Epidermal melanocyte (primary cell): Measurements from ENCODE around the gene NUDT2.
A peak's percentile ranks its signal among the peaks of the same experiment; 100 is the strongest.
"Not testable (repeated sequence)": the region's sequence is repeated elsewhere in the genome, so short reads cannot be mapped to it uniquely, and the experiment has no call there.

ENCODE experiments used
- DNase-seq: peaks from one replicate; pipeline ENCODE4 v3.0.0; 2011; ENCODE audit warnings: low spot score; ENCODE audit not compliant: insufficient read length

Gene NUDT2

GRCh38 chr9:34328987-34329832 is at the start of gene NUDT2, which contains the start of gene KIF24:
NUDT2 (plus strand) TSS chr9:34329569; CDS start chr9:34339040, 9,471 bp downstream.
KIF24 (minus strand) TSS chr9:34329268; CDS start chr9:34311346, 17,922 bp downstream.
- peak; percentile 78 for DNase-seq

DNA sequence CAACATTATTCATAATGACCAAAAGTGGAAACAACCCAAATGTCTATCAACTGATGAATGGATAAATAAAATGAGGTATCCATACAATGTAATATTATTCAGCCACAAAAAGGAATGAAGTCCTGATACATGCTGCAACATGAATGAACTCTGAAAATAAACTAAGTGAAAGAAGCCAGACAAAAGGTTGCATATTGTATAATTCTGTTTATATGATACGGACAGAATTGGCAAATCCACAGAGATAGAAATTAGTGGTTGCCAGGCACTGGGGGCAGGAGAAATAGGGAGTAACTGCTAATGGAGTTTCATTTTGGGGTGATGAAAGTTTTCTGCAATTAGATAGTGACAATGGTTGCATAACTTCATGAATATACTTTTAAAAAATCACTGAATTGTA is 47.3 kb upstream of the NUDT2 start:
- DNase-seq = no peak

DNA sequence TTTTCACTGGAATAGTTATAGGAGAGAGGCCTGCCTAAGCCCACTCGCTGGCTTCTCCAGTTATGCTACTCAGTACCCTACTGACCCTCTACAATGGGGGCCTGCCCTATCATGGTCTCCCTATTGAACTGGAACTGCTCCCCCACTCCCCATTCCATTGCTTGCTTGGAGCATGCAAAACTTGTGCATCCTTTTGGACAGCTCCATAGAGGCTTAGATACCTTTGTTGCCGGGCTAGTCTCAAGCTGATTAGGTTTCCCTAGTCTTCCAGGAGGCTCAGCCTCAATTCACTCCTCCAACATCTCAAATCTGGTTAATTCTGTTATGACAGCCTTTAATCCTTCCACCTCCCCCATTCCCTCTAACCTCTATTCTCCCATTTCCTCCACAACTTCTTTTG is 40.2 kb upstream of the NUDT2 start:
- DNase-seq = no peak

GRCh38 chr9:34291023-34291422 is 38.3 kb upstream of the NUDT2 start:
- DNase-seq = no peak

- no peak for DNase-seq
Measured at GRCh38 chr9:34291423-34291822, 37.9 kb upstream of the NUDT2 start.

GRCh38 chr9:34292552-34292951 is 36.8 kb upstream of the NUDT2 start:
- no peak for DNase-seq

DNA sequence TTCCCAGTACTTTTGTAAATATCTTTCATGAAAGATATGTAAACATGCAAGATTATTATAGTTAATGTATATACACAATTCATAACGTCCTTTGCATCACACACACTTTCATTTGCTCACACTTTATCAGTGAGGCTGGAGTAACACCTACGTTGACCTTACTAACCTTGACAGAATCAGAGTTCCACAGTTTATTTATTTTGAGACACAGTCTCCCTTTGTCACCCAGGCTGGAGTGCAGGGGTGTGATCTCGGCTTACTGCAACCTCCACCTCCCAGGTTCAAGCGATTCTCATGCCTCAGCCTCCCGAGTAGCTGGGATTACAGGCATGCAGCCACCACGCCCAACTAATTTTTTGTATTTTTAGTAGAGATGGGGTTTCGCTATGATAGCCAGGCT is 28.3 kb upstream of the NUDT2 start:
- DNase-seq = not testable (repeated sequence)

DNA sequence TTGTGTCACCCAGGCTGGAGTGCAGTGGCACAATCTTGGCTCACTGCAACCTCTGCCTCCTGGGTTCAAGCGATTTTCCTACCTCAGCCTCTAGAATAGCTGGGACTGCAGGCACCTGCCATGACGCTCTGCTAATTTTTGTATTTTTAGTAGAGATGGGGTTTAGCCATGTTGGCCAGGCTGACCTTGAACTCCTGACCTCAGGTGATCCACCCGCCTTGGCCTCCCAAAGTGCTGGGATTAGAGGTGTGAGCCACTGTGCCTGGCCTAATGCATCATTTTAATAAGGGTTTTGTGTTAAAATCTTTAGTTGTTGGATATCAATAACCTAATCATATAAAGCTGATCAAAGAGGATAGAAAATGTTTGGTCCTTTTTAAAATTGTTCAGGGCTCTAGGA is 21.1 kb upstream of the NUDT2 start:
- not testable (repeated sequence) for DNase-seq

DNA sequence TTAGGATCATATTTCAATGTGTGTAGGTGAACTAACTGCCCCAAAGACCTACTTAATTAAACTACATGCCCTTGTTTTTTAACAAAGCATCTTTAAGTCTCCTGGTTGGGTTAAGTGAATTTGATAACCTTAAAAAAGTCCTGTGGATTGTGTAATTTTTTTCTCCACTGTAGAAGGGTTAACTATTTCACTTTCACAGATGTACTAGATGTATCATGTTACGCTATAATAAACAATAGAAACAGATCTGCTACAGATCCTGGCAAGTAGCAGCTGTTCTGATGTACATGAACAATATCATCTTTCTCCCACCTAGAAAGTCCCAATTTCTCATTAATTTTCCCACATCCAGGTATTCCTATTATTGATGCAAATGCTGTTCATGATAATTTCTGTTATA is 19.2 kb upstream of the NUDT2 start:
- DNase-seq = no peak

- no peak for DNase-seq
Measured at GRCh38 chr9:34311499-34312185, 17.7 kb upstream of the NUDT2 start.

GRCh38 chr9:34317436-34317835 is 11.9 kb upstream of the NUDT2 start:
- DNase-seq = no peak

DNA sequence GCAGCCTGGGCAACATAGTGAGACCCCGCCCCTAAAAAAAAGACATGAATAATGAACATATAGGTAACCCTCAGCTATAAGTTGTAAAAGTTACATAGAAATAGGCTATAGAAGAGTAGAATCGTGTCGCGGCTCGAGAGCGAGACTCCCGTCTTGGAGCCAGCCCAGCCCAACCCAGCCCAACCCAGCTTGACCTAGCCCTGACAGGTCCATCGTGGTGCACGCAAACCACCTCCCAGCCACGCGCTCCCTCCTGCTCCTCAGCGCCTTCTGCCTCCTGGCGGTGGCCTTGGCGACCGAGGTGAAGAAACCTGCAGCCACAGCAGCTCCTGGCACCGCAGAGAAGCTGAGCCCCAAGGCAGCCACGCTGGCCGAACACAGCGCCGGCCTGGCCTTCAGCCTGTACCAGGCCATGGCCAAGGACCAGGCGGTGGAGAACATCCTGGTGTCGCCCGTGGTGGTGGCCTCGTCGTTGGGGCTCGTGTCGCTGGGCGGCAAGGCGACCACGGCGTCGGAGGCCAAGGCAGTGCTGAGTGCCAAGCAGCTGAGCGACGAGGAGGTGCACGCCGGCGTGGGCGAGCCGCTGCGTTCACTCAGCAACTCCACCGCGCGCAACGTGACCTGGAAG is 11.1 kb upstream of the NUDT2 start:
- DNase-seq = no peak

DNA sequence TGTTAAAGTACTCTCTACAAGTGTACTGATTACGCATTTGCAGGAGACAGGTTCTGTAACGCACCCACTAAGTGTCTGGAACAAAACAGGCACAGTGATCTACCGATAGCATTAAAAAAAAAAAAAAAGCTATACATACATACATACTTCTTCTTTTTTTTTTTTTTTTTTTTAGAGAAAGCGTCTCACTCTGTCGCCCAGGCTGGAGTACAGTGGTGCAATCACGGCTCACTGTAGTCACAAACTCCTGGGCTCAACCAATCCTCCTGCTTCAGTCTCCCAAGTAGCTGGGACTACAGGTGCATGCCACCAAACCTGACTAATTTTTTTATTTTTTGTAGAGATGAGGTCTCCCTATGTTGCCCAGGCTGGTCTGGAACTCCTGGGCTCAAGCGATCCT is 7.9 kb upstream of the NUDT2 start:
- DNase-seq = no peak

GRCh38 chr9:34322899-34323591 is 6.3 kb upstream of the NUDT2 start:
- no peak for DNase-seq

GRCh38 chr9:34326690-34327089 is 2.7 kb upstream of the NUDT2 start:
- no peak for DNase-seq

DNA sequence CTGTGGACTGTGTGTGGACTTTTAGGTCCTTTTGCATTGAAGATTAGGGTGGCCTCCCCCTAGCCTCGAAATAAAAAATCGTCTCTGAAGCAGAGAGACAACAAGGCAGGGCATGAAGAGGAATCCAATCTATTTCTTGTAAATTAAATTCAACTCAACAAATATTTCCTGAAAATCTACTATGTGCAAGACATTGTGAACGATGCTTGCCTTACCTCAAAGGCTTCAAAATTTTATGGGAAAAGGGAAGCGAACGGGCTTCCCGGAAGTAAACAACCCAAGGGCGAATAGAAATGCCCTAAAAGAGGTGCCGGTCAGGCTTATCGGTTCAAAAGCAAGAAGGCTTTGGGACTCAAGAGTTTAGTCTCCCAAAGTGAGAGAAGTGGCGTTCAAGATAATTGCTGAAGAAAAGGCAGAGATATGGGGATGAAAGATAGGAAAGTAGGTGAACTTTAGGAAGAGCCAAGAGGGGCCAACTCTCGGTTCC is 826 bp upstream of the NUDT2 start:
- no peak for DNase-seq

DNA sequence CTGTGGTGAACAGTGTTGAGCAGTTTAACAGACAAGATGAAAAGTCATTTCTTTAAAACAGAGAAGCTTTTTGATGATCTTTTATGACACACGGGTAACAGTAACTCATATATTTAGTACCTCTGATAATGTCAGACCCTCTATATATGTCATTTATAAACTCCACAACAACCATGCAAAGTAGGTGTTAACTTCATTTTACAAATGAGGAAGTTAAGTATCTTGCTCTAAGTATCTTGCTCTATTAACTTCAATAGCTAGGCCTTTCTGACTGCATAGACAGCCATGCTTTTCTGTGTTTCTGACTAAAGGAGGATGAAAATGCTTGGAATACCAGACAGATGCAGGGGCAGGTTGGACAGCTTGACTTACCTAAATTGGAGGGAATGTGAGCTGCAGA is 1.8 kb downstream of the NUDT2 start:
- no peak for DNase-seq

DNA sequence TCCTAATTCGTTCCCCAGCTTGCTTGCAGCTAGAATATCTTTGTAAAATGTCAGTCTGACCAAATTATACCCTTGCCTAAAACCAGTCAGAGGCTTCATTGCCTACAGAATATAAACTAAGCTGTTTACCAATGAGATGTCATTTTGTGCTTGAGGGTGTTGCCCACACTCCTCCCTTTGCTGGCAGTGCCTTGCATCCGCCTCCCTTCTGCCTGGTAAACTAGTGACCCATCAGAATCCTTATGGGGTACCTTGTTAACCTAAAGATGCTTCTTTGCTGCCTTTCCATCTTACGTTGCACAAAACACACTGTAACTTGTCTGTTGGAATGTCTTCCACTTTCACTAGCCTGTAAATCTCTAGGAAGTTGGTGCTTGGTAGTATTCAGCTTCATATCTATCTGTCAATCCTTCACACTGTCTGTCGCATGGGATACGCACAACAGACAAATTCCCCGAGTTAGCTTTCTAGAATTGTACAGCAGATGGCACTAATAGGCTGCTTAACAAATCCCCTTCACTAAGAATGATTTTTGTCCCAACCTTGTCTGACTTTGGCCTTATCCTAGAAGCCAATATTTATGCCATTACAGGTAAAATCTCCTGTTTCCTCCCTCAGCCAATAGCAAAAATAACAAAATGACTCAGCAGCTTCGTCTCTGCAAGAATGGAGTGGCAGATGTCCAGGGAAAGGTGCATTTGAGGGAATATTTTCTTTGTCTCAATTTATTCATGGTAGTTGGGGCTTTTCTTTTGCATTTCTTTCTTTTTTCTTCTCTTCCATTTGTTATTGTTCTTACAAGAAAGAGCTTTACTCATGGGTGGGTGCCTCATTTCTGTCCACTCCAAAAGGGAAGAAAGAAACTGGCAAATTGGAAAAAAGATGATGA is 3.0 kb downstream of the NUDT2 start:
- no peak for DNase-seq

DNA sequence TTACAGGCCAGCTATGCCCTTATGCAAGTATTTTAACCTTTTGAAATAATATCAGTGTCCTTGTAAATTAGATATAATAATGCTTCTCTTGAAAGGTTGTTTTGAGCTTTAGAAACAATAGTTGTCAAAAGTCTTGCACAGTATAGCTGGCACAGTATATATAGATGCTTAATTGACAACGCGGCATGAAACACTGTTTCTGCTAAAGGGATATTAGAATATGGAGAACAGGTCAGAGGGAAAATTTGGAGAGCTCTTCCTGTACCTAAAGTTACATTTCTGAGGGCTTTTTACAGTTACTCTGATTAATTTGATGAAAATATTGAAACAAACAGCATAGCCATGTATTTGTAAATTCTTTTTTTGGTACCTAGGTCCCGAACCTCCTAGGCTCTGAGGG is 4.5 kb downstream of the NUDT2 start:
- no peak for DNase-seq

GRCh38 chr9:34334337-34334824 is 5.0 kb downstream of the NUDT2 start:
- DNase-seq = peak; percentile 51
